Neural progenitor cell (in vitro differentiated cells): Measurements from ENCODE around the gene CHRM5. TPM values are rescaled to one million over a fixed set of nuclear protein-coding genes. Genes with fewer than 3 reads are reported as not detected.

ENCODE experiments used
- DNase-seq: peaks from one replicate; pipeline ENCODE4 v3.0.0-alpha.2; 2016; ENCODE audit warnings: low spot score
- H2AFZ ChIP-seq: fragments of 200-600 bp; sonication (generic); replicated peaks from 2 replicates; pipeline ENCODE4 v1.6.1; 2016; ENCODE audit warnings: antibody characterized with exemption
- H3F3A ChIP-seq: fragments of 200-600 bp; sonication (generic); 2 replicates; pipeline ENCODE4 v1.6.1; 2016; ENCODE audit warnings: antibody characterized with exemption, low read depth
- H3K27ac ChIP-seq: fragments of 200-600 bp; sonication (generic); 2 replicates; pipeline ENCODE4 v1.5.1; 2016; ENCODE audit warnings: mild to moderate bottlenecking
- H3K27me3 ChIP-seq: fragments of 200-600 bp; sonication (generic); 2 replicates; pipeline ENCODE4 v1.6.1; 2016; ENCODE audit warnings: mild to moderate bottlenecking, moderate library complexity
- H3K36me3 ChIP-seq: fragments of 200-600 bp; sonication (generic); 2 replicates; pipeline ENCODE4 v1.5.1; 2016
- H3K4me1 ChIP-seq: fragments of 200-600 bp; sonication (generic); 2 replicates; pipeline ENCODE4 v1.6.1; 2016; ENCODE audit warnings: mixed run types
- H3K4me2 ChIP-seq: fragments of 200-600 bp; sonication (generic); 2 replicates; pipeline ENCODE4 v1.6.1; 2016
- H3K4me3 ChIP-seq: fragments of 200-600 bp; sonication (generic); 2 replicates; pipeline ENCODE4 v1.5.1; 2016
- H3K79me2 ChIP-seq: fragments of 200-600 bp; sonication (generic); 2 replicates; pipeline ENCODE4 v1.6.1; 2016; ENCODE audit warnings: low read depth
- H3K9ac ChIP-seq: fragments of 200-600 bp; sonication (generic); 2 replicates; pipeline ENCODE4 v1.6.1; 2016
- H3K9me3 ChIP-seq: fragments of 200-600 bp; sonication (generic); 2 replicates; pipeline ENCODE4 v1.5.1; 2016; ENCODE audit warnings: low read depth
- H4K20me1 ChIP-seq: fragments of 200-600 bp; sonication (generic); 2 replicates; pipeline ENCODE4 v1.6.1; 2016; ENCODE audit warnings: low read depth
- H3K27ac Mint-ChIP-seq: 3 replicates; pipeline ENCODE4 v1.8.0; 2021; ENCODE audit warnings: mixed read lengths
- H3K27me3 Mint-ChIP-seq: 2 replicates; pipeline ENCODE4 v1.8.0; 2022; ENCODE audit warnings: low read depth, mild to moderate bottlenecking, inconsistent platforms, moderate library complexity, mixed read lengths; ENCODE audit not compliant: insufficient read depth
- H3K36me3 Mint-ChIP-seq: 3 replicates; pipeline ENCODE4 v1.8.0; 2021; ENCODE audit warnings: mixed read lengths
- H3K4me1 Mint-ChIP-seq: 3 replicates; pipeline ENCODE4 v1.8.0; 2021; ENCODE audit warnings: mixed read lengths
- H3K4me3 Mint-ChIP-seq: 3 replicates; pipeline ENCODE4 v1.8.0; 2021; ENCODE audit warnings: mild to moderate bottlenecking, moderate library complexity, mixed read lengths
- H3K9me3 Mint-ChIP-seq: 3 replicates; pipeline ENCODE4 v1.8.0; 2020; ENCODE audit warnings: mixed read lengths
- CTCF ChIP-seq: fragments of 200-600 bp; sonication (generic); IDR thresholded peaks from 2 replicates; pipeline ENCODE4 v1.5.1; 2017; ENCODE audit warnings: antibody characterized with exemption, mild to moderate bottlenecking
- EZH2 ChIP-seq: fragments of 200-600 bp; sonication (generic); IDR thresholded peaks from 2 replicates; pipeline ENCODE4 v1.6.1; 2017; ENCODE audit warnings: antibody characterized with exemption, mild to moderate bottlenecking, moderate library complexity
- EZH2phosphoT487 ChIP-seq: fragments of 200-600 bp; sonication (generic); IDR thresholded peaks from 2 replicates; pipeline ENCODE4 v1.6.1; 2017; ENCODE audit warnings: antibody characterized with exemption
- total RNA-seq: library from RNA; depleted of rRNA; stranded (reverse); fragments of >200 nt; gene quantifications from 2 replicates; pipeline ENCODE4 v1.2.3, GENCODE V29; 2015; ENCODE audit warnings: low replicate concordance

The CHRM5 gene
- total RNA-seq, 1 donor from 2014 or later, result not detected

GRCh38 chr15:33941279-33942063 lies 26.8 kb upstream of the CHRM5 start:
- Mint-ChIP-seq H3K4me1 (no peaks in the 10 kb centered on the region), H3K27me3 (peaks cover 3% of the 10 kb centered on the region), H3K9me3 (peaks cover 7% of the 10 kb centered on the region), H3K36me3 (no peaks in the 10 kb centered on the region), H3K4me3 (no peak overlapping the region), H3K27ac (no peak overlapping the region)
- H3K4me3 ChIP-seq, result no peak overlapping the region
- H3K9me3 ChIP-seq, result no peaks in the 10 kb centered on the region
- no peak for TF ChIP-seq EZH2
- TF ChIP-seq EZH2phosphoT487, result no peak
- no peaks in the 10 kb centered on the region for H3K4me1 ChIP-seq
- no peaks in the 10 kb centered on the region for H3K27me3 ChIP-seq
- no peaks in the 10 kb centered on the region for H3K79me2 ChIP-seq
- no peaks in the 10 kb centered on the region for H3K36me3 ChIP-seq
- no peak for DNase-seq
- no peak overlapping the region for H3K27ac ChIP-seq
- H3K4me2 ChIP-seq, result no peak overlapping the region
- H4K20me1 ChIP-seq, result no peaks in the 10 kb centered on the region
- H3F3A ChIP-seq, result no peaks in the 10 kb centered on the region
- no peak overlapping the region for H2AFZ ChIP-seq
- no peak overlapping the region for H3K9ac ChIP-seq

GRCh38 chr15:33946152-33946551 lies 22.1 kb upstream of the CHRM5 start:
- Mint-ChIP-seq H3K9me3 (peaks cover 7% of the 10 kb centered on the region), H3K4me1 (no peaks in the 10 kb centered on the region), H3K27ac (no peak overlapping the region), H3K36me3 (no peaks in the 10 kb centered on the region), H3K27me3 (peaks cover 3% of the 10 kb centered on the region), H3K4me3 (no peak overlapping the region)
- H3F3A ChIP-seq, result no peaks in the 10 kb centered on the region
- H3K4me1 ChIP-seq, result no peaks in the 10 kb centered on the region
- H3K4me3 ChIP-seq, result no peak overlapping the region
- TF ChIP-seq EZH2, result no peak
- no peak for TF ChIP-seq CTCF
- TF ChIP-seq EZH2phosphoT487, result no peak
- no peaks in the 10 kb centered on the region for H3K79me2 ChIP-seq
- no peak for DNase-seq
- no peak overlapping the region for H3K9ac ChIP-seq
- H3K4me2 ChIP-seq, result no peak overlapping the region
- no peak overlapping the region for H2AFZ ChIP-seq
- H3K36me3 ChIP-seq, result no peaks in the 10 kb centered on the region
- no peaks in the 10 kb centered on the region for H3K9me3 ChIP-seq
- no peak overlapping the region for H3K27ac ChIP-seq
- H3K27me3 ChIP-seq, result no peaks in the 10 kb centered on the region
- no peaks in the 10 kb centered on the region for H4K20me1 ChIP-seq

- Histone ChIP-seq H3K79me2 (no peaks in the 10 kb centered on the region), H3K4me2 (no peak overlapping the region), H3K9me3 (no peaks in the 10 kb centered on the region), H3K4me1 (no peaks in the 10 kb centered on the region), H3K27me3 (no peaks in the 10 kb centered on the region), H2AFZ (no peak overlapping the region), H3K4me3 (no peak overlapping the region), H4K20me1 (no peaks in the 10 kb centered on the region), H3K9ac (no peak overlapping the region), H3F3A (no peaks in the 10 kb centered on the region), H3K27ac (no peak overlapping the region), H3K36me3 (no peaks in the 10 kb centered on the region)
- TF ChIP-seq EZH2phosphoT487 (no peak), EZH2 (no peak), CTCF (no peak)
- Mint-ChIP-seq H3K4me1 (peaks cover 14% of the 10 kb centered on the region), H3K4me3 (no peak overlapping the region), H3K9me3 (no peaks in the 10 kb centered on the region), H3K27me3 (no peaks in the 10 kb centered on the region), H3K27ac (no peak overlapping the region), H3K36me3 (no peaks in the 10 kb centered on the region)
- no peak for DNase-seq
Observed at GRCh38 chr15:33955945-33956344, 12.4 kb upstream of the CHRM5 start.

GRCh38 chr15:33956397-33956796 lies 11.9 kb upstream of the CHRM5 start:
- no peak for TF ChIP-seq EZH2
- no peak for TF ChIP-seq EZH2phosphoT487
- no peak for TF ChIP-seq CTCF
- H3K4me2 ChIP-seq, result no peak overlapping the region
- no peak overlapping the region for H3K4me3 Mint-ChIP-seq

More at GRCh38 chr15:33956397-33956796, 11.9 kb upstream of the CHRM5 start:
- H3K4me1 ChIP-seq, result no peaks in the 10 kb centered on the region
- H3K9ac ChIP-seq, result no peak overlapping the region
- no peaks in the 10 kb centered on the region for H3F3A ChIP-seq
- Mint-ChIP-seq H3K9me3 (no peaks in the 10 kb centered on the region), H3K36me3 (no peaks in the 10 kb centered on the region), H3K27me3 (no peaks in the 10 kb centered on the region), H3K27ac (no peak overlapping the region), H3K4me1 (peaks cover 14% of the 10 kb centered on the region)
- H2AFZ ChIP-seq, result no peak overlapping the region
- H3K9me3 ChIP-seq, result no peaks in the 10 kb centered on the region
- H3K4me3 ChIP-seq, result no peak overlapping the region
- H4K20me1 ChIP-seq, result no peaks in the 10 kb centered on the region
- H3K27me3 ChIP-seq, result no peaks in the 10 kb centered on the region
- no peak for DNase-seq
- no peaks in the 10 kb centered on the region for H3K79me2 ChIP-seq
- H3K36me3 ChIP-seq, result no peaks in the 10 kb centered on the region
- no peak overlapping the region for H3K27ac ChIP-seq
